ENCODE data around the gene DSCAML1.
A peak's percentile ranks its signal among the peaks of the same experiment; 100 is the strongest.

The DSCAML1 gene, protein sequence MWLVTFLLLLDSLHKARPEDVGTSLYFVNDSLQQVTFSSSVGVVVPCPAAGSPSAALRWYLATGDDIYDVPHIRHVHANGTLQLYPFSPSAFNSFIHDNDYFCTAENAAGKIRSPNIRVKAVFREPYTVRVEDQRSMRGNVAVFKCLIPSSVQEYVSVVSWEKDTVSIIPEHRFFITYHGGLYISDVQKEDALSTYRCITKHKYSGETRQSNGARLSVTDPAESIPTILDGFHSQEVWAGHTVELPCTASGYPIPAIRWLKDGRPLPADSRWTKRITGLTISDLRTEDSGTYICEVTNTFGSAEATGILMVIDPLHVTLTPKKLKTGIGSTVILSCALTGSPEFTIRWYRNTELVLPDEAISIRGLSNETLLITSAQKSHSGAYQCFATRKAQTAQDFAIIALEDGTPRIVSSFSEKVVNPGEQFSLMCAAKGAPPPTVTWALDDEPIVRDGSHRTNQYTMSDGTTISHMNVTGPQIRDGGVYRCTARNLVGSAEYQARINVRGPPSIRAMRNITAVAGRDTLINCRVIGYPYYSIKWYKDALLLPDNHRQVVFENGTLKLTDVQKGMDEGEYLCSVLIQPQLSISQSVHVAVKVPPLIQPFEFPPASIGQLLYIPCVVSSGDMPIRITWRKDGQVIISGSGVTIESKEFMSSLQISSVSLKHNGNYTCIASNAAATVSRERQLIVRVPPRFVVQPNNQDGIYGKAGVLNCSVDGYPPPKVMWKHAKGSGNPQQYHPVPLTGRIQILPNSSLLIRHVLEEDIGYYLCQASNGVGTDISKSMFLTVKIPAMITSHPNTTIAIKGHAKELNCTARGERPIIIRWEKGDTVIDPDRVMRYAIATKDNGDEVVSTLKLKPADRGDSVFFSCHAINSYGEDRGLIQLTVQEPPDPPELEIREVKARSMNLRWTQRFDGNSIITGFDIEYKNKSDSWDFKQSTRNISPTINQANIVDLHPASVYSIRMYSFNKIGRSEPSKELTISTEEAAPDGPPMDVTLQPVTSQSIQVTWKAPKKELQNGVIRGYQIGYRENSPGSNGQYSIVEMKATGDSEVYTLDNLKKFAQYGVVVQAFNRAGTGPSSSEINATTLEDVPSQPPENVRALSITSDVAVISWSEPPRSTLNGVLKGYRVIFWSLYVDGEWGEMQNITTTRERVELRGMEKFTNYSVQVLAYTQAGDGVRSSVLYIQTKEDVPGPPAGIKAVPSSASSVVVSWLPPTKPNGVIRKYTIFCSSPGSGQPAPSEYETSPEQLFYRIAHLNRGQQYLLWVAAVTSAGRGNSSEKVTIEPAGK (N-terminal part only)

DNA sequence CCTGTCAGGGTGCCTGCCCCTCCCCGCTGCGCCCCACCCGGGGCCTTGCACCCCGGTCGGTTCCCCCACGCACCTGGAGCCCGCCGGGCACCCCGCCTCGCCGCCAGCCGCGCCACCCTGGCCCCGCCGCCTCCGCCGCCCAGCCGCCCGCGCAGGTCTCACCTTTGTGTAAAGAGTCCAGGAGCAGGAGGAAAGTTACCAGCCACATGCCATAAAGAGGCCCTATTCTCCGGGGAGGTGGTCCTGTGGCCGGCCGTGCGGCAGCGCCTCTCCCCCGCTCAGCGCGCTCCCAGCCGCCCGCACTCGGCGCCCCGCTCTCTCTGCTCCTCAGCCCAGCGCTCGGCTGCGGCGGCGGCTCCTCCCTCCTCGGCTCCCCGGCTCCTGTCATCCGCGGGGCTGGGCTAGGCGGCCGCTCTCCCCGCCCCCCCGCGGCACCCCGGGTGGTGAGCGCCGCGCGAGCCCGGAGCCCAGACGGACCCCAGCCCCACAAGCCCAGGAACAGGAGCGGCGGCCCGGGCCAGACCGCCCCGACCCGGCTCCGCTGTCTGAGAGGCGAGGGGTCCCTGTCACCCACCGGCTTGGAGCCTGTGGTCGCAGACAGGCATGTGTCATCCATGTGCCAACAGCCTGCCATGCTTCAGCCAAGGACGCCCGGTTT, at the start of gene DSCAML1:
Gene DSCAML1, minus strand, starts transcription at position 345 of the 658 bp plus-strand sequence. Its CDS starts 137 bp downstream, at position 208.
- DNase-seq (ENCODE audit: low read depth in 3 of 3): peak in 2 of 3 experiments; percentile 19 to 45

DNA sequence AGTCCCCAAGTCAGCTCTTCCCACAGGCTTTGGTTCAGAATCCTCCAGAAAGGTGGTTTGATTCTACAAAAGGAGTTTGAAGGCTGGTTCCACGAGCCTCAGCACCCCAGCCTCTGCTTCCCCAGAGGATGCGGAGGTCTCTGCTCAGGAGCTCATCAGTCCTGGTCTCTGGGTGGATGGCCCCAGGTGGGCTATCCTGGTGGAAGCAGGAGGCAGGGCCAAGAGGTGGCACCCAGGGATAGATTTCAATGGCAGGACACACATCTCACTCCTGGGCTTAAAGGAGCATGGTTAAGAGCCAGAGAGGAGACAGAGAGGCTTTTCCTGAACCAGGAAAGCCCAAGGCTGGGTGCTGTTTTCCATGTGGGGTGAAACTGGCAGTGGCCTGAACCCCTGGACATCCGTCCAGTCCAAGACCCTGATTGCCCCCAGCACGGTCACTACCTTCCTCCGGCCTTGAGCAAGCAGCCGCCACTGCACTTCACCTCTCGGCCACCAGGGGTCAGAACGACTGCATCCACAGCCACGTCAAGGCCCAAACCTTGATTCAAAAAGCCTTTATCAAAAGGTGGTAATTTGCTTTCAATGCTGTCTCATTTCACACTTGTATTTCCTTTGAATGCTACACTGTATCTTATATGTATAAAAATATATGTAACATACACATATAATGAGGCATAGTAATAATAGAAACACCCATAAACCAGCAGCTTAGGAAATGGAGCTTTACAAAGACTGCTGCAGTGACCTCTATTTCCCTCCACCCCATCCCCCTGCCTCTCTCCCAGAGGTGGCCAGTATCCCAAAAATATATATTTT, 46.9 kb upstream of the DSCAML1 start:
- DNase-seq (ENCODE audit: low read depth in 3 of 3): peak; percentile 62 to 80 (median 74)

DNA sequence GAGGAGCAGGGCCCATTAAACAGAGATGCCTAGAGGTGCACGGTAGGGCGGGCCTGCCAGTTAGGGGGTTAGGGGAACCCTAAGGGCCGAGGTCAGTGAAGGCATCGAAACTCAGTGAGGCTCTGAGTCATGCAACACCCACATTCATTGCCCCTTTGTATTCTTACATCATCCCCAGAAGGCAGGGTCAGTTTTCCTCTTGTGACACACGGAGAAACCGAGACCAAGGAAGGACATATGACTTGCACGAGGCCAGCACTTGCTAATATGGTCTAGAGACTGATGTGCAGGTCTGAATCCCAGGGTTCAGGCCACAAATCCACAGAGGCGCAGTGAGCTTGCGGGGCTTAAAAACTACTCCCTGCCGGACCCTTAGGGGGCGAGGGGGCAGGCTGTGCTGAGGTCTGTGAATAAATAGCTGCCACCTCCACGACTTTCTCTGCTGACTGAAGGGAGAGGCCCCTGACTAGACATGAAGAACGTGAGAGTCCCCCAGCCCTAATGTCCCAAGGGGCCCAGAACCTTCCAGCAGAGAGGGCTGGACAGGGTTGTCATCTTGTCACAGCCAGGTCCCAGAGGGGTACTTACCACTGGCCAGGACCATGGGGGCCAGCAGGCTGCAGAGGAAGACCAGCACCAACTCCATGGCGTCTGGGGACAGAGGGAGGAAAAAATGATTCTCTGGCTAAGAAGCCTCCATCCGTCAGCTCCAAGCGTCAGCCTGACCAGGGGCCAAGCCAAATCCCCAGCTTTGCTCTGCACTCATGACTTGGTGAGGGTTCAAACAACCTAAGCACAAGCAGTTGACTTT, 45.3 kb upstream of the DSCAML1 start:
- no peak for DNase-seq (ENCODE audit: low read depth in 3 of 3)

DNA sequence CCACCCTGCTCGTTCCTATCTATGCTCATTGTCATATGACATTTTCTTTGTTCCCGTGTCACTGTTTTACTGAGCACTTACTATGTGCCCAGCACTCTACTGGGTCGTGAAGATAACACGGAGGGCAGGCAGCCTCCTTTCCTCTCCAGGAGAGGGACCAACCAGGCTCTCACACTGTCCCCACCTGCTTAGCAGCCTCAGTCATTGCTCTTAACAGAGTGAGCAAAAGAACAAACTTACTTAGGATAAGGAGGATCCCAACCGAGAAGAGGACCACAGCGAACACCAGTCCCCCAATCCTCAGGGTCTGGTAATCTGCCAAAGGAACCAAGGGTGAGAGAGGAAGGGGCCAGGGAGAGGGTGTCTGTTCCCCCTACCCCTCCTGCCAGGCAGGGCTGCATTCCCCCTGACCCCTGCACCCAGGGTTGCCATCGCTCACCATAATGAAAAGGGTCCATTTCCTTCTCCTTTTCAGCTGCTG, 44.6 kb upstream of the DSCAML1 start:
- DNase-seq (ENCODE audit: low read depth in 3 of 3): no peak

DNA sequence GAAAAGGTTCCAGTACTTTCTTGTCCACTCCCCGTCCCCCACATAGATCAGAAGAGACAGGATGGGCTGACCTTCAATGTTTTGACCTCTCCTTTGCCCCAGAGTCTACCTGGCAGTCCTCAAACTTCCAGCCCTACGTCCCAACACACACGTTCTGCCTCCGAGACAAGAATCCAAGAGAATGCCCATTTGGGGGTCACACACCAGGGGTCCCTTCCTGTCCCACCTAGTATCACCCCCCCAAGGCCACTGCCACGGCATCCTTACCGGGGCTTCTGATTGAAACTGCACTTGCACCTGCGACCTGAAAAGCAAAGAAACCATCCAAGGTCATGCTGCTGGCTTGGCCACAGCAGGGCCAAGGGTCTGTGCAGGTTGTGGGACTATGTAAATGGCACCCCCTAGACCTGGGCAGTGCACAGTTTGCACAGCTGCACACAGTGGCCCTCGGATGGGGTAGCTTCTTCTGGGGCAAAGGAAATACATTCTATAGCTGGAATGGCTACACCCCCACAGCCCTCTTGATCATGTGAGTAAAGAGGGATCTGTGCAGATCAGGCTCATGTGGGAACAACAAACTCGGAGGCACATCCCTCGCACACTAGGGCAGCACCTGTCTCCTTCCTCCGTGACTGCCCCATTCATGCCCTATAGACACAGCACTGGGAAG, 44.0 kb upstream of the DSCAML1 start:
- no peak for DNase-seq (ENCODE audit: low read depth in 3 of 3)

DNA sequence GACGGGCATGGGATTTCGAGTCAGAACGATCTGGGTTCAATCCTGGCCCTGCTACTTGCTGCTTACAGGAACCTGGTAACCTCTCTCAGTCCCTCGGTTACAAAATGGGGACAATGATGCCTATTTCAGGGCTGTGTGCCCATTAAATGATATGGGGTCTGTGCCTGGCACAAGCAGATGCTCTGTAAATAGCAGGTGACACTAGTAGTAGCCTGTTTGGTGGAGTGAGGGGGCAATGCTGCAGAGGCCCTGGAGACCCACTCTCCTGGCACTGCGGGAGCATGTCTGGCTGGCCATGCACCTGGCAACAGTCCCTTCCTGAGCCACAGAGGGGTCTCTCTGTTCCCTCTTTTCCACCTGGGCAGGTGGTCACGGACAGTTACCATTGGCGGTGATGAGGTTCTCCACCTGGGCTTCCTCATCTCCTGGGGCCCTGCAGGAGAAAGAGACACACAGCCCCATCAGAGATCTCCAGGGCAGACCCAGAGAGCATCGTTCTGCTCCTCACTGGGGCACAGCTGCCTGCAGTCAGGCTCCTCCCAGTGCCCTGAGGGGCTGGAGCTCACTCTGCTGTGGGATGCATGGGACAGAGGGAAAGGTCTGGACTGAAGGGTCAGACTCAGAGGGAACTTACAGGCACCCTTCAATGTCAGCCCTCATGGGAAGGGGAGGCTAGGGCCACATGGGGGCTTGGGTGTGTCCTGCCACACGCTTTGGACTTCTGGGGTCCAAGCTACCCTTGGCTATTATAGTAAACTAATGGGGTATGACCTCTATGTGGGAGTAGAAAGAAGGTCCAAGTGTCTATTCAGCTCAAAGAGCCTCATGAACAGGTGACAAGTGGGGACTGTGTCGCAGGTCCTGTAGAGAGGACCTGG, 43.2 kb upstream of the DSCAML1 start:
- DNase-seq (ENCODE audit: low read depth in 3 of 3): no peak

DNA sequence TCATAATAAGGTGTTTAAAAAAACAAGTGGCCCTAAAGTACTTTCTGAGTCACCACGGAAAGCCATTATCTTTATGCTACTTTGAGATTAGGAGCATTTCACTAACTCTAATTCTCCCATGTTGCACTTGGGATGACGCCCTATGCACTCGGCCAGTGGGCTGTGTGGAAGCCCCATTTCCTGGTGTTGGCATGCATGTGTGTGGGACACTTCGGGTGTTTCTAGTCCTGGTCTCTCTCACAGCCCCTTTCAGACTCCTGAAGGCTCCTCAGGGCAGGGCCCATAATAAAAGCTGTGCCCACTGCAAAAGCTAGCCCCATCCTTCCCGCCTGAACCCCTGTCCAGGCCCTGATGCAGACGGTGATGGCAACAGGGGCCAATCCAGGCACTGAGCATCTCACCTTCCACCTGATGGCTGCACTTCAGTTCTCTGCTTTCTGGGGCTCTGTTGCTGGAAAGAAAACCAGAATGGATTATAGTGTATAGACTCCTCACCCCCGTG, 42.4 kb upstream of the DSCAML1 start:
- DNase-seq (ENCODE audit: low read depth in 3 of 3): no peak

DNA sequence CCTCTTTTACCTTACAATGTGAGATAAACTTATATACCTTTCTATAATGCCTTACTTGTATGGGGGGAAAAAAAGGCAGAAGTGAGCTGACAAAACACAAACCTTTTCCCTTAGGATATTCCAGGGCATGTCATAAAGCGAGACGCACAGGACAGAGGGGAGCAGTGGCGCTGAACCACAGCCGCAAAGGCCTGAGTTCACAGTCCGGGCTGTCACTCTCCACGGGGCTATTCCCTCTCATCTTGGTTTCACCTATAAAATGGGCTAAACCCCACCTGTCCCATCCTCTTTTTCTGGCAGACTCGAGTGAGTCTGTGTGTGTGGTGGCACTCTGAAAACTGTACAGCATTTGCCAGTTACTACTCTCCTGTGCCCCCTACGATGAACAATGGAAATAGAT, 41.9 kb upstream of the DSCAML1 start:
- no peak for DNase-seq (ENCODE audit: low read depth in 3 of 3)

DNA sequence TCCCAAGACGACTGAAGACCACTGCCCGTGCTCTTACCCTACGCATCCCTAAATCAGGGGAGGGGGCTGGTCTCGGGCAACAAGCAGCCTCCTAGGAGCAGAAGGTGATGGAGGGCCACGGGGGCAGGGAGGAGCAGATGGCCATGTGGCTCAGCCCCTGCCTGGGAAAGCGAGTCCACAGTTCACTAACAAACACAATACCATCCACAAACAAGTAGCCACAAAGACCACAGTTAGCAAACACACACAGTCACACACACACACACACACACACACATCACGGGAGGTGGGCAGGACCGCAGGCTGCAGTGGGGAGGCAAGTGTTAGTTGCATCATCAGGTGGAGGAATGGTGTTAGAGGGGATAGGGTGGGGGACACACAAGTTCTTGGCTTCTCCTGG, 40.8 kb upstream of the DSCAML1 start:
- DNase-seq (ENCODE audit: low read depth in 3 of 3): no peak

DNA sequence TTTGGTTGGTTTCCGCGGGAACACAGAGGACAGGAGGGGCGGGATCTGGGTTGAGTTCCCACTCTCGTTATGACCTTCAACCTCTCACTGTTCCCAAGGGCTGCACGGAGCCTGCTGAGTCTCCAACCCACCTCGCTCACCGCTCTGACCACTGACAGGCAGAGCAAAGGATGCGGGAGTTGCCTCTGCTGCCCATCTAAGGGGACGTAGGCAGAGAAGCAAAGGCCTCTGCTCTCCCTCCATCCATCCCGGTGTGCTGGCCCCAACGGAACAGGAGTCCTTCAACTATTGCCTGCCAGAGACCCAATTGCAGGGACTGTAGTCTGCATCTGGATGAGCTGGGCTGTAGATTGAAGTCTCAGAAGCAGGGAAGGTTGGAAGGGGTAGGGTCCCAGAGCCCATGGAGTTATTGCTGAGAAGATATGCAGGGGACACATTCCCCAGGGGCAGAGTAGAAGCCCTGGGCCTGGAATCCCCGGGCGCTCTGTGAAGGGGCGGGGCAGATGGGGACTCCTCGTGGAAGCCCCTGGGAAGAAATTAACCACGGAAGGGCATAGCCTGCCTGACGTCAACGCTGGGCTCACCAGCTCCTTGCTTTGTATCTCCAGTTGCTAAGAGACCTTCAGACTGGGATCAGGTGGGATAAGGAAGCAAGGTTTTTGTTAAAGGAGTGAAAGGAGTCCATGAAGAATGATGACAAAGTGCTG, 40.2 kb upstream of the DSCAML1 start:
- DNase-seq (ENCODE audit: low read depth in 3 of 3): no peak

DNA sequence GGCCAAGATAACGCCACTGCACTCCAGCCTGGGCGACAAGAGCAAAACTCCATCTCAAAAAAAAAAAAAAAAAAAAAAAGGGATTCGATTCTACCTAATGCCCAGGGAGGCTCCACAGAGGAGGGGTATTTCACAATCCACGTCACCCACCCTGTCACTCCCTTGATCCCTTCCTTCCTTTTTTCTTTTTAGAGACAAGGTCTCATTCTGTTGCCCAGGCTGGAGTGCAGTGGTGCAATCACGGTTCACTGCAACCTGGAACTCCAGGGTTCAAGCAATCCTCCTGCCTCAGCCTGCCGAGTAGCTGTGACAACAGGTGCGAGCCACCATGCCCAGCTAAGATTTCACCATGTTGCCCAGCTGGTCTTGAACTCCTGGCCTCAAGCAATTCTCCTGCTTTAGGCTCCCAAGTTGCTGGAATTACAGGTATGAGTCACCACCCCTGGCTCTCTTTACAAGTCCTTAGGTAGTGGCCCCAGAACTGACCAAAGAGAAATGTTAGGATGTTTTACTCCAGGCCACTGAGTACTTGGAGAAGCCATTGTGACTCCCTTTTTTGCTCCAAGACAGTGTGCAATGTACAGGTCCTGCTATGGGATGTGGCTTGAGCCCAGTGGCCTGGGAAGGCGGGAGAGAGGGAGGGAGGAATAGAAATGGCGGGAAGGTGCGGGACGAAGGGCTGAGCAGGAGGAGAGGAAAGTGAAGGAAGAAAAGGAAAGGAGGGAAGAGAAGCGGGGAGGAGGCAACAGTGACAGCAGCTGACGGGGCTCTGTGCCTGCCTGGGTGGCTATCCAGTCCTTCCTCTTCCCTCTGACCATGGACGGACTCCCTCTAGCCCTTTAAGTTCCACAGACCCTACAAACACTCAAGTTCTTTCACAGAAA, 39.3 kb upstream of the DSCAML1 start:
- no peak for DNase-seq (ENCODE audit: low read depth in 3 of 3)

DNA sequence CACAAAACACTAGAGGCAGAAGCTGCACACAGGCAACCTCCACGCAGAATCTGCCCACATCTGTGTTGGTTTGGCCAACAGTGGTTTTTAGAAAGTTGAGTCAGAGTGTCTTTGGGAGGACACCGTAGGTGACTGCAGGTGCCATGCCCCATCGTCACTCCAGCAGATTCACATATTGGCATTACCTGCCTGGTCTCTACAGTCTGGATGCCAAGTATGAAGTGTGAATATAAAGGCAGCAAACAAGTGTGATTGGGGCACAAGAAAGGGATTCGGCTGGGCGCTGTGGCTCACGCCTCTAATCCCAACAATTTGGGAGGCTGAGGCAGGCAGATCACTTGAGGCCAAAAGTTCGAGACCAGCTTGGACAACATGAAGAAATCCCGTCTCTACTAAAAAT, 38.6 kb upstream of the DSCAML1 start:
- no peak for DNase-seq (ENCODE audit: low read depth in 3 of 3)

DNA sequence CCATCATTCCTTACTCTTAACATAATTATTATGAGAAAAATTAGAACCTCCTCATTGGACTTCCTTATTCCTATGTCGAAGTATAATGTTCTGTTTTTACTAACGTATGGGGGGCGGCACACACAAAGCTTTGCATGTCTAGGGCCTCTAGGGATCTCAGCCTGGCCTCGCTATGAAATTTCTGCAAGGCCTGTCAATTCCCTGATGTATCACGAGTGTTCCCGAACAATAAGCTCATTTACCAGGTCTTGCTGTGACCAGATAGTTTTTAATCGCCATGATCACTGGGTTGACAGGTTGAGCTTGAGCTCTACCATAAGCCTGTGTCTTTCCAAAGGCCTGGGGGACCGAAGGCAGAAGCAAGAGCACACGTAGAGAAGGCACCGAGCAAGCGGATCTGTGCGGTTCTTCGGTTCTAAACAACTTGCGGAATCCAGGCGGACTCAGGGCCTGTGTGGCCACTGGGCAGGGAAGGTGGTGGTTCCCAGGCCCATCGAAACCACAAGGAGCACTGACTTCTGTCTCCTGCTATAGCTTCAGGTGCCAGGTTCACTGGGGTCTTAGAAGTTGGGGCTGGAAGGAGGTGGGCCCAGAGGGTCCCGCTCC, 37.9 kb upstream of the DSCAML1 start:
- DNase-seq (ENCODE audit: low read depth in 3 of 3): no peak

DNA sequence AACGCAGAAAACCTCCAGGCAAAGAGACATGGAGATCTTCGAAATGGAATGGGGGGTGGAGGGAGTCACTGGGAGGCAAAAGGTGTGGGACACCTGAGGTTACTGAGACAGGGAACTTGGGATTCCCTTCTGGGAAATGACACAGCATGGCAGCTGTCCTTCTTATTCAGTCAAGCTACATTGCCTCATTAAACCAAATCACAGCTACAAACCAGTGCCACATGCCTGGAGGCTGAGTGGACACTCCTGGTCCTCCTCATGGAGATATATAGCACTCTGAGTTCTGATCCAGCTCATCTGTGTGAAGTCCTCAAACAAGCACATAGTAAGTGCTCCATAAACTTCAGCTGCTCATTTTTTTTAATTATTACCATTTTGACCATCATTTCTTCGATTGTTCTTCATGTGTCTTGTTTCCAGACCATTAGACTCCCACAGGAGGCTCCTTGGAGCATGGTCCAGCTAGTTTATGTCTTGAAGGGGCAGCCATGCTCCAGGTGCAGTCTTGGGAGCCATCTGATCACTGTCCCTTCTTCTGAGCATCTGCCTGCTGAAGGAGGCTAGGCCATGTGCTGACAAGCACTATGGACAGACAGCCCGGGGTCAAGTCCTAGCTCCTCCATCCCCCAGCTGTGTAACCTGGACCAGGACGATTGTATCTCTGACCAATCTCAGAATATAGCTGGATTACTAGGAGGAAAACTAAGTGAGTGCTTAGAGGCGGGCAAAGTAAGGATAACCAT, 37.2 kb upstream of the DSCAML1 start:
- DNase-seq (ENCODE audit: low read depth in 3 of 3): no peak

DNA sequence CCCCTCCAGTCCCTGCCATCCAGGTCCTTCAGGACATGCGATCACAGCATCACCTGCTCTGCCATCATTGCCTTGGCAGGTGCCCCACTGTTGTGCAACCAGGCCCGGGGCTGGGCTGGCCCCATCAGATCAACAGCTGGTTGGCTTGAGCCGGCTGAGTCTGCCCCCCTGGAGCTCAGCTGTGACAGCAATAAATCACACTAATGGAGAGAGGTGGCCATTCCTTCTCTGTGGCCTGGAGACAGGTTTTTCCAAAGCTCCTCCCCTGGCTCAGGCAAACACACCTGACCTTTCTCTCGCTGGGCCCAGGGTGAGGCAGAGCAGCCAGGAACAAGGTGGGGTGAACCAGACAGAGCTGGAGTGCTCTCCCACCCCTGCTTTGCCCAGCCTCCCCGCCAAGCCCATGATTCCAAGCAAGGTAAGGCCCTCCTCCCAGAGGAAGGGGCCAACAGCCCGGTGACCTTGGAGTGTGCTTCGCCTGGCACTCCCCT, 36.4 kb upstream of the DSCAML1 start:
- no peak for DNase-seq (ENCODE audit: low read depth in 3 of 3)
